Prostate gland (tissue), 2 donors: ENCODE measurements around the gene NTSR2.
A peak's percentile ranks its signal among the peaks of the same experiment; 100 is the strongest.

Source experiments
- POLR2A ChIP-seq: fragments of 450-650 bp; IDR thresholded peaks from one replicate; pipeline ENCODE4 v1.6.1; 2016; ENCODE audit warnings: antibody characterized with exemption, mild to moderate bottlenecking
- POLR2AphosphoS5 ChIP-seq: sonication (generic); formaldehyde crosslinking; IDR thresholded peaks from one replicate; pipeline ENCODE4 v1.6.1; 2017; ENCODE audit warnings: antibody characterized with exemption
- TF ChIP-seq, protein P1 (sequence below), 4 experiments: fragments of 200-600 bp in 2 of 4; fragments of 450-650 bp in 2 of 4; sonication (generic) in 2 of 4; IDR thresholded peaks; 1 replicate in 3 of 4; 2 replicates in 1 of 4; pipeline ENCODE4 v1.5.1; 2016 to 2019; ENCODE audit warnings: antibody characterized with exemption in 4 of 4, mild to moderate bottlenecking in 2 of 4, moderate library complexity in 2 of 4

DNA sequence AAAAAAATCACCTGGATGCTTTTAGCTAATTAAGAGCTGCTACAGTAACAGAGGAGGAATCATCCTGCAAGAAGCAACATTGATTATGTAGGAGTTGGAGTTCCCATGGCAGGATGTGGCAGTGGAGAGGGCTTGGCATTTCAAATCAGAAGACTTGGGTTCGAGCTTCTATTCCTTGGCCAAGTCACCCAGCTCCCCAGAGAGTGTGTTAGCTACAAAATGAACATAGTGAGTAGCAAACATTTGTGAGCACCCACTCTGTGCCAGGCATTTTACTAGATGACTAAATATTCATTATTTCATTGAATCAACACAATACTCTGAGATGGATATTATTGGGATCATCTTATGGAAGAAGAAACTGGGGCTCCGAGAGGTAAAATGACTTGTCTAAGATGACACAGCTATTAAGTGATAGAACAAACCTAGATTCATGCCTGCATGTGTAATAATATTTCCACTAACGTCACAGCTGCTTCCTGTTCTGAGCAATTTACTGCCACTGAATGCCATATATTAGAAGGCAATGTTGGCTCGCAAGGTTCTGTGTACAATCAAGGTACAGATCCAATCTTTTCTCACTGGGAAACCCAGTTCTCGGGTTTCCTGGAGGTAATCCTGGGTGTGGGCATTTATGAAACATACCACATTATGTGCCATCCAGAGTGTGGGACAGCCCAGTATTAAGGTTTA is 18.0 kb downstream of the NTSR2 start:
- TF ChIP-seq POLR2A (no peak), POLR2AphosphoS5 (peak; percentile 38)
- TF ChIP-seq, protein P1, sequence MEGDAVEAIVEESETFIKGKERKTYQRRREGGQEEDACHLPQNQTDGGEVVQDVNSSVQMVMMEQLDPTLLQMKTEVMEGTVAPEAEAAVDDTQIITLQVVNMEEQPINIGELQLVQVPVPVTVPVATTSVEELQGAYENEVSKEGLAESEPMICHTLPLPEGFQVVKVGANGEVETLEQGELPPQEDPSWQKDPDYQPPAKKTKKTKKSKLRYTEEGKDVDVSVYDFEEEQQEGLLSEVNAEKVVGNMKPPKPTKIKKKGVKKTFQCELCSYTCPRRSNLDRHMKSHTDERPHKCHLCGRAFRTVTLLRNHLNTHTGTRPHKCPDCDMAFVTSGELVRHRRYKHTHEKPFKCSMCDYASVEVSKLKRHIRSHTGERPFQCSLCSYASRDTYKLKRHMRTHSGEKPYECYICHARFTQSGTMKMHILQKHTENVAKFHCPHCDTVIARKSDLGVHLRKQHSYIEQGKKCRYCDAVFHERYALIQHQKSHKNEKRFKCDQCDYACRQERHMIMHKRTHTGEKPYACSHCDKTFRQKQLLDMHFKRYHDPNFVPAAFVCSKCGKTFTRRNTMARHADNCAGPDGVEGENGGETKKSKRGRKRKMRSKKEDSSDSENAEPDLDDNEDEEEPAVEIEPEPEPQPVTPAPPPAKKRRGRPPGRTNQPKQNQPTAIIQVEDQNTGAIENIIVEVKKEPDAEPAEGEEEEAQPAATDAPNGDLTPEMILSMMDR (IDR thresholded peaks at IDR 0.05) = no peak
